Measurements from ENCODE around the gene EHBP1L1. TPM values are rescaled to one million over a fixed set of nuclear protein-coding genes. Genes with fewer than 3 reads are reported as not detected.
A peak's percentile ranks its signal among the peaks of the same experiment; 100 is the strongest.

Gene EHBP1L1
- polyA plus RNA-seq, 2 of the 4 experiments (the other 2 are of a cell fraction), result 11.6 to 43.8 TPM

- no peak for TF ChIP-seq JUN (IDR thresholded peaks at IDR 0.05)
- TF ChIP-seq POLR2A (IDR thresholded peaks at IDR 0.05; ENCODE audit: low read length), result no peak
- TF ChIP-seq POLR2AphosphoS2 (conservative IDR thresholded peaks at IDR 0.05; ENCODE audit: low read length), result no peak
- TF ChIP-seq FOSB (CRISPR knock-in tag; IDR thresholded peaks at IDR 0.05), result no peak
- no peak for TF ChIP-seq NPAS2 (CRISPR knock-in tag; IDR thresholded peaks at IDR 0.05; ENCODE audit: borderline replicate concordance)
- TF ChIP-seq ELK1 (IDR thresholded peaks at IDR 0.05; ENCODE audit: low read depth, low read length), result no peak
- no peak for TF ChIP-seq EHF (CRISPR knock-in tag; IDR thresholded peaks at IDR 0.05)
- TF ChIP-seq MAFK (IDR thresholded peaks at IDR 0.05; ENCODE audit: partially characterized antibody), result no peak
- TF ChIP-seq RCOR1 (IDR thresholded peaks at IDR 0.05; ENCODE audit: low read depth, low read length), result no peak
Observed at GRCh38 chr11:65553301-65554001, 22.4 kb upstream of the EHBP1L1 start (continued).

- 88% methylated on average over 14 of the region's 27 CpGs for WGBS (ENCODE audit: missing lambda C conversion rate)
- Histone ChIP-seq H3K9me3 (no peaks in the 10 kb centered on the region), H3K27ac (peak overlapping the region; percentile 94 to 99; a peak in 5 of 6 replicates), H3K4me3 (no peak overlapping the region), H3K4me1 (peaks cover 61% of the 10 kb centered on the region), H3K4me2 (peak overlapping the region; percentile 98; the same call in 2 of the 3 replicates)
- no peak for FAIRE-seq
- POLR2A ChIA-PET, result interaction anchor here (0.5 to 1.0 kb wide), 3 partner anchors 16 to 199 kb away, joined by 3 read pairs; partner anchors contain the start of gene ZNRD2
- TF ChIP-seq NFE2L2 (conservative IDR thresholded peaks at IDR 0.05; ENCODE audit: low read length), result no peak
- TF ChIP-seq ATOH8 (CRISPR knock-in tag; IDR thresholded peaks at IDR 0.05; ENCODE audit: low read depth), result no peak
- no peak for TF ChIP-seq RCOR1 (IDR thresholded peaks at IDR 0.05; ENCODE audit: low read depth, low read length)
- no peak for TF ChIP-seq RFX5 (IDR thresholded peaks at IDR 0.05)
- TF ChIP-seq JUN (IDR thresholded peaks at IDR 0.05), result no peak
- no peak for TF ChIP-seq NPAS2 (CRISPR knock-in tag; IDR thresholded peaks at IDR 0.05; ENCODE audit: borderline replicate concordance)
- no peak for TF ChIP-seq ZFP36 (IDR thresholded peaks at IDR 0.05; ENCODE audit: borderline replicate concordance, partially characterized antibody)
- TF ChIP-seq RNF2 (IDR thresholded peaks at IDR 0.05; ENCODE audit: borderline replicate concordance, low read depth), result no peak
- TF ChIP-seq POLR2A (IDR thresholded peaks at IDR 0.05; ENCODE audit: low read length), result no peak
- no peak for TF ChIP-seq EP300 (IDR thresholded peaks at IDR 0.05)
- no peak for TF ChIP-seq RAD21 (conservative IDR thresholded peaks at IDR 0.05 in 1 of 2, IDR thresholded peaks at IDR 0.05 in 1 of 2)
- TF ChIP-seq MAFK (IDR thresholded peaks at IDR 0.05; ENCODE audit: partially characterized antibody), result no peak
- TF ChIP-seq FOSB (CRISPR knock-in tag; IDR thresholded peaks at IDR 0.05), result no peak
- no peak for TF ChIP-seq PBX3 (IDR thresholded peaks at IDR 0.05)
- no peak for TF ChIP-seq CHD4 (IDR thresholded peaks at IDR 0.05; ENCODE audit: borderline replicate concordance)
- no peak for TF ChIP-seq TP53 (CRISPR knock-in tag; IDR thresholded peaks at IDR 0.05)
- no peak for DNase-seq (ENCODE audit: low read depth in 1 of 2, low spot score in 1 of 2)
- CTCF ChIA-PET, result interaction anchor here (1.4 to 8.0 kb wide), 5 partner anchors 12 to 43 kb away, joined by 4 to 148 read pairs (median 9); partner anchors contain the start of genes FAM89B, SCYL1 and ZNRD2
- no peak for ATAC-seq
Observed at GRCh38 chr11:65554057-65554818, 21.6 kb upstream of the EHBP1L1 start.

Measured in A549 (cell line).